Thoracic aorta (tissue), 2 donors: ENCODE data around the gene MUC4. TPM values are rescaled to one million over a fixed set of nuclear protein-coding genes. Genes with fewer than 3 reads are reported as not detected.
"Not testable (repeated sequence)": the region's sequence is repeated elsewhere in the genome, so short reads cannot be mapped to it uniquely, and the experiment has no call there.

Experiments
- ATAC-seq: fragments of 150-250 bp; one replicate; pipeline ENCODE4 v1.8.0; 2017; ENCODE audit warnings: low read depth; ENCODE audit not compliant: insufficient number of reproducible peaks, low FRiP score
- DNase-seq: peaks from one replicate; pipeline ENCODE4 v3.0.0-alpha.2; 2020; ENCODE audit warnings: low spot score
- H3K27ac ChIP-seq, 2 donors: fragments of 200-600 bp; sonication (generic); 1 replicate in 1 of 2; 2 replicates in 1 of 2; pipeline ENCODE4 v1.5.1; 2016; ENCODE audit warnings: mild to moderate bottlenecking in 2 of 2, moderate library complexity in 2 of 2
- H3K27me3 ChIP-seq: fragments of 200-600 bp; sonication (generic); replicated peaks from 2 replicates; pipeline ENCODE4 v1.6.0; 2016; ENCODE audit warnings: mild to moderate bottlenecking; ENCODE audit not compliant: insufficient read depth
- H3K36me3 ChIP-seq: fragments of 200-600 bp; sonication (generic); one replicate; pipeline ENCODE4 v1.5.1; 2016
- H3K4me1 ChIP-seq, 2 donors: fragments of 200-600 bp; sonication (generic); 1 replicate in 1 of 2; 2 replicates in 1 of 2; pipeline versions ENCODE4 v1.5.1 to v1.6.0; 2016; ENCODE audit warnings: low read depth in 2 of 2, mild to moderate bottlenecking in 1 of 2; ENCODE audit not compliant: control insufficient read depth in 1 of 2
- H3K4me3 ChIP-seq: fragments of 200-600 bp; sonication (generic); 2 replicates; pipeline ENCODE4 v1.5.1; 2016; ENCODE audit warnings: mild to moderate bottlenecking
- H3K9me3 ChIP-seq: fragments of 200-600 bp; sonication (generic); 2 replicates; pipeline ENCODE4 v1.5.1; 2016
- total RNA-seq, 2 donors: library from RNA; depleted of rRNA; stranded (reverse); fragments of >200 nt; gene quantifications; one replicate each; pipeline versions ENCODE4 v1.1.0 to v1.2.3, GENCODE V29; 2016
- TF ChIP-seq, protein P1 (sequence below): fragments of 200-600 bp; sonication (generic); IDR thresholded peaks from one replicate; pipeline ENCODE4 v1.5.1; 2019; ENCODE audit warnings: antibody characterized with exemption

MUC4 gene
- total RNA-seq, 2 donors from 2014 or later = not detected

DNA sequence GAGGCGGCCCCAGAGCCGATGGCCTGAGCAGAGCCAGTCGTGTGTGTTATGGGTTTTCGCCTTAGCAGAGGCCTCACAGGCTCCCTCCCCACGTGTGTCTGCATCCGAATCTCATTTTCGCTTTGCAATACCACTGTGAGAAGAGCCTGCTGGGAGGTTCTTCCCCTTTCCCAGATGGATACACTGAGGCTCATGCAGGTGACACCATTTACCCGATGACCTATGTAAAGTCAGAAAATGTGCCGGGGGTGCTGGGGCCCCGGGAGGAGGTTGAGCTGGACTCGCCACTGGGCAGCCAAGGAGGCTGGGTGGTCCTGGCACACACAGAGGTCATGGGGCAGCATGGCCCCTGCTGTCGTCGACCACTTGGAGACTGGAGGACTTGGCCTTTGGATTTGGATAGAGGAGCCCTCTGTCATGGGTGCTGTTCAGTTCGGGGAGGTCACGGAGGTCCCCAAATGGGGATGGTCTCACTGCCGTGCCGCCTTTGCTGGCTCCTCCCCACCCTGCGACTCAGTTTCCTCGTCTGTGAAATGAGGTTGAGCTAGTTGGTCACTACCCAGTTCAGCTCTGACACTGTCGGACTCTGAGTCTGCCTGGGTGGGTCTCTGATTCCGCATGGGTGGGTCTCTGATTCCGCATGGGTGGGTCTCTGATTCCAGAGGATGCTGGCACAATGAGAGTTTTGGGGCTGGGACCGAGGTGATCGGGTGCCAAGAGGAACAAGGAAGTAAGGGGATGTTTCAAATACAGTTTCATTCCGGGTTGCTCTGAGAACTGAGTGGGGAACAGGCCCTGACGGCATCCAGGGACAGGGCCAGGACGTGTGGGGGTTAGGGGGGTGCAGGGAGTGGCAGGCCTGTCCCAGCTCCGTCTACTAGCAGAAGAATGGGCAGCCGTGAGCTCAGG, 23.2 kb upstream of the MUC4 start:
- Histone ChIP-seq H3K4me3 (no peak overlapping the region), H3K36me3 (no peaks in the 10 kb centered on the region), H3K27me3 (no peaks in the 10 kb centered on the region), H3K4me1 (no peaks in the 10 kb centered on the region), H3K27ac (no peak overlapping the region), H3K9me3 (no peaks in the 10 kb centered on the region)
- ATAC-seq (no peak), DNase-seq (no peak)
- TF ChIP-seq, protein P1, sequence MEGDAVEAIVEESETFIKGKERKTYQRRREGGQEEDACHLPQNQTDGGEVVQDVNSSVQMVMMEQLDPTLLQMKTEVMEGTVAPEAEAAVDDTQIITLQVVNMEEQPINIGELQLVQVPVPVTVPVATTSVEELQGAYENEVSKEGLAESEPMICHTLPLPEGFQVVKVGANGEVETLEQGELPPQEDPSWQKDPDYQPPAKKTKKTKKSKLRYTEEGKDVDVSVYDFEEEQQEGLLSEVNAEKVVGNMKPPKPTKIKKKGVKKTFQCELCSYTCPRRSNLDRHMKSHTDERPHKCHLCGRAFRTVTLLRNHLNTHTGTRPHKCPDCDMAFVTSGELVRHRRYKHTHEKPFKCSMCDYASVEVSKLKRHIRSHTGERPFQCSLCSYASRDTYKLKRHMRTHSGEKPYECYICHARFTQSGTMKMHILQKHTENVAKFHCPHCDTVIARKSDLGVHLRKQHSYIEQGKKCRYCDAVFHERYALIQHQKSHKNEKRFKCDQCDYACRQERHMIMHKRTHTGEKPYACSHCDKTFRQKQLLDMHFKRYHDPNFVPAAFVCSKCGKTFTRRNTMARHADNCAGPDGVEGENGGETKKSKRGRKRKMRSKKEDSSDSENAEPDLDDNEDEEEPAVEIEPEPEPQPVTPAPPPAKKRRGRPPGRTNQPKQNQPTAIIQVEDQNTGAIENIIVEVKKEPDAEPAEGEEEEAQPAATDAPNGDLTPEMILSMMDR = no peak

DNA sequence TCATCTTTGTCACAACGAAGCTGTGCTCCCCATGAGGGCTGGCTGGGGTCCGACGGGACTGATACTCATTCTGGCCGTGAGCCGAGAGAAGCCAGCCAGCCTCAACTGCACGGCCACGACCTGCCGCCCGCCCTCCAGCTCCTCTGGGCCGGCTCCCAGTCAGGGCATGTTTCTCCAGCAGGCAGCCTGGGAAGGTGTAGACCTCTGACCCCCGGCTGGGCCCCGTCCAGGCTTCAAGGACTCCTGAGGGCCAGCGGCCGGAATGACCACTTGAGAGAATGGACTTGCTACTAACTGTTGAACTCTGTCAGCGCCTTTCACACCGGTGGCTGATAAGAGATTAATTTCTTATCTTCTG, 18.1 kb upstream of the MUC4 start:
- Histone ChIP-seq H3K9me3 (no peaks in the 10 kb centered on the region), H3K4me1 (no peaks in the 10 kb centered on the region), H3K27ac (no peak overlapping the region), H3K4me3 (no peak overlapping the region), H3K36me3 (no peaks in the 10 kb centered on the region), H3K27me3 (no peaks in the 10 kb centered on the region)
- TF ChIP-seq, protein P1 = no peak
- DNase-seq = no peak
- no peak for ATAC-seq

DNA sequence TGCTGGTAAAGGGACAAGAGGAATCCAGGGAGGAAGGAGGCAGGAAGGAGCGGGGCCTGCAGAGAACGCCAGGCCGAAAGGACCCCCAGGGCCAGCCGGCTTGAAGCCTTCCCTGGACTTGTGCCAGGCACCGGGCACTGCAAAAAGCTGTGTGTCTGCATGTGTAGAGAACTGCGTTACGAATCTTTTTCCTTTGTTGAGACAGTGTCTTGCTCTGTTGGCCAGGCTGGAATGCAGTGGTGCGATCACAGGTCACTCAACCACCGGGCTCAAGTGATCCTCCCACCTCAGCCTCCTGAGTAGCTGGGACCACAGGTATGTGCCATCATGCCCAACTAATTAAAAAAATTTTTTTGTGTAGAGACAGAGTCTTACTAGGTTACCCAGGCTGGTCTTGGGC, 17.0 kb upstream of the MUC4 start:
- TF ChIP-seq, protein P1 = no peak
- Histone ChIP-seq H3K27ac (no peak overlapping the region), H3K4me1 (no peaks in the 10 kb centered on the region), H3K27me3 (no peaks in the 10 kb centered on the region), H3K36me3 (no peaks in the 10 kb centered on the region), H3K4me3 (no peak overlapping the region), H3K9me3 (no peaks in the 10 kb centered on the region)
- DNase-seq (no peak), ATAC-seq (no peak)

DNA sequence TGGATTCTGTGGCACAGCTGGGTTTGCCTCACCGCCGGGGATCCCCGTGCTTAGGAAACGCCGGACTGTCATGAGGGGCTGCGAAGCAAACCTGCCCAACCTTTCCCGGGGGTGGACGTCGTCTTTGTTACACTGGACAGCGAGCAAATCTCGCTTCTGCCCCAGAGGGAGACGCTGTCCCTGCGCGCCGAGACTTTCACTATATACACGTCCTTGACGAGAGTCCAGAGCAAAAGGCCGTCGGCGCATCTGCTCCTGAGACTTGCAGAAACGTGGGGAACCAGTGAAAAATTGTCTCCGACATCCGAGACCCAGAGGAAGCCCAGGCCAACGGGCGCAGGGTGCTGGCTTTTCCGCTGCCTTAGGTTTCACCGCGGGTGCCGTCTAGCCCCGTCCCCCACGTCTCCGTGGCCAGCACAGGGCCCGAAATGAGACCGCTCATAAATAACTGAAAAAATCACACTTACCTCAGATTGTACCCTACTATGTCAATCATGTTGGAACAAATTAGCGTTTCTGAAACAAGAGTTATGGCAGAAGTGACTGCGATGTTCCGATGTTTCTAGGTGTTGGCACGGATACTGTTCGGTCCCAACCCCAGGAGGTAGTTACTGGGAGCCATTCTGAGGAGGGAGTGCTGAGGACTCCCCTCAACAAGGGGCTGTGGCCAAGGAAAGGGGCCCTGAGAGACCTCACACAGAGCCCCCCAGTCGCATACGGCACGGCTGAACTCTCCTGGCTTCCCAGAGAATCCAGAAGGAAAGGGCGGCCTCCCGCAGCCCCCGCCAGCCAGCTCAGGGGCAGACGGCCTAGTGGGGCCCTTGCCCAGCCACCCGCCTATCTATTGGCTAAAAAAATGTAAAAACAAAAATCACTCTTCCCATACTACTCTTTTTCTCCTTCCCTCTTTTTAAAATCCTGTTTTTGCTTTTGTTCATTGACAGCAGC, 14.4 kb upstream of the MUC4 start:
- ATAC-seq (no peak), DNase-seq (no peak)
- Histone ChIP-seq H3K4me3 (no peak overlapping the region), H3K27ac (no peak overlapping the region), H3K9me3 (no peaks in the 10 kb centered on the region), H3K4me1 (no peaks in the 10 kb centered on the region), H3K27me3 (no peaks in the 10 kb centered on the region), H3K36me3 (no peaks in the 10 kb centered on the region)
- TF ChIP-seq, protein P1 = no peak

DNA sequence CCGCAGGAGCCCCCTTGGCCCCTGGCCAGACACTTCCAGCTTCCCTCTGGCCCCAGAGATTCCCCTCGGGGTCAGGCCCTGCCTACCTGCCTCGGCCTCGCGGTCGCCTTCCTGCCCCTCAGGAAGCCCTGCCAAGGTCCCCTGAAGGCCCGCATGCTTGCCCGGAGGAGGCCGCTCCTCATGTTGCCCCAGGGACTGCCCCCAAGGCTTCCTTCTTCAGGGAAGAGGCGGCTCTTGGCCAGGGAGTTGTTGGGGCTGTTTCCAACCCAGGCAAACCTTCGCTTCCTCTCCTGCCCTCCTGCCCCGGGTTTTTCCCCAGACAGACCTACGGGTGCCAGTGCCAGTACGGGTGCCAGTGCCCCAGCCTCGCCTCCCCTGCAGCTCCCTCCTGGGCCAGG, 13.5 kb upstream of the MUC4 start:
- Histone ChIP-seq H3K4me1 (no peaks in the 10 kb centered on the region), H3K4me3 (no peak overlapping the region), H3K27me3 (no peaks in the 10 kb centered on the region), H3K36me3 (no peaks in the 10 kb centered on the region), H3K9me3 (no peaks in the 10 kb centered on the region), H3K27ac (no peak overlapping the region)
- ATAC-seq (no peak), DNase-seq (no peak)
- TF ChIP-seq, protein P1 = no peak

DNA sequence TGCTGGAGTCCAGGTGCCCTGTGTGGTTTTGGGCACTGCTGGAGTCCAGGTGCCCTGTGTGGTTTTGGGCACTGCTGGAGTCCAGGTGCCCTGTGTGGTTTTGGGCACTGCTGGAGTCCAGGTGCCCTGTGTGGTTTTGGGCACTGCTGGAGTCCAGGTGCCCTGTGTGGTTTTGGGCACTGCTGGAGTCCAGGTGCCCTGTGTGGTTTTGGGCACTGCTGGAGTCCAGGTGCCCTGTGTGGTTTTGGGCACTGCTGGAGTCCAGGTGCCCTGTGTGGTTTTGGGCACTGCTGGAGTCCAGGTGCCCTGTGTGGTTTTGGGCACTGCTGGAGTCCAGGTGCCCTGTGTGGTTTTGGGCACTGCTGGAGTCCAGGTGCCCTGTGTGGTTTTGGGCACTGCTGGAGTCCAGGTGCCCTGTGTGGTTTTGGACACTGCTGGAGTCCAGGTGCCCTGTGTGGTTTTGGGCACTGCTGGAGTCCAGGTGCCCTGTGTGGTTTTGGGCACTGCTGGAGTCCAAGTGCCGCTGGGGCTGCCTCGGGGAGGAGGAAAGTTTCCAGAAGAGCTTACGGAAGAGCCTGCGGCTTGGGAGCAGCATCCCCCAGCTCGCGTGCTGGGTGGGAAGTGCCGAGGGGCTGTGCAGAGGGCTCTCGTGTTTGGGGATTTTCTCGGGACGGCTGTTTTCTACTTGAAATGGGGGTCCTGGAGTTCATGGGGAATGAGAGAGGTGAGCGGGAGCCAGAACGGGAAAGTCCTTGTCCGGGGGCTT, 12.9 kb upstream of the MUC4 start:
- not testable (repeated sequence) for H3K4me3 ChIP-seq, DNase-seq, H3K4me1 ChIP-seq, H3K9me3 ChIP-seq, H3K36me3 ChIP-seq, H3K27me3 ChIP-seq, H3K27ac ChIP-seq, ATAC-seq
